Activated CD8-positive, alpha-beta memory T cell treated with anti-CD3 and anti-CD28 coated beads, Interleukin-2, amount 50 U/mL, for 24 hours (primary cell): Measurements from ENCODE around the gene CETN2.
"Not testable (repeated sequence)": the region's sequence is repeated elsewhere in the genome, so short reads cannot be mapped to it uniquely, and the experiment has no call there.

Source experiments
- DNase-seq: peaks from one replicate; pipeline ENCODE4 v3.0.0-alpha.2; 2020; ENCODE audit errors: extremely low read depth

The CETN2 gene

GRCh38 chrX:152832520-152832919 is 2.0 kb upstream of the CETN2 start:
- DNase-seq: no peak

GRCh38 chrX:152831391-152831790 is 834 bp upstream of the CETN2 start:
- no peak for DNase-seq

GRCh38 chrX:152824841-152825374 is 5.6 kb downstream of the CETN2 start:
- no peak for DNase-seq

- no peak for DNase-seq
Measured at GRCh38 chrX:152823657-152824056, 6.9 kb downstream of the CETN2 start.

GRCh38 chrX:152822383-152823086 is 8.0 kb downstream of the CETN2 start:
- no peak for DNase-seq

GRCh38 chrX:152821145-152821765 is 9.3 kb downstream of the CETN2 start:
- DNase-seq: no peak

GRCh38 chrX:152819732-152820131 is 10.8 kb downstream of the CETN2 start:
- DNase-seq: no peak

- DNase-seq: no peak
Measured at GRCh38 chrX:152819266-152819665, 11.3 kb downstream of the CETN2 start.

GRCh38 chrX:152818356-152818755 is 12.2 kb downstream of the CETN2 start:
- DNase-seq: no peak

- DNase-seq: no peak
Measured at GRCh38 chrX:152817078-152817764, 13.3 kb downstream of the CETN2 start.

- DNase-seq: no peak
Measured at GRCh38 chrX:152814048-152814447, 16.5 kb downstream of the CETN2 start.

- no peak for DNase-seq
Measured at GRCh38 chrX:152813206-152813605, 17.4 kb downstream of the CETN2 start.

- DNase-seq: no peak
Measured at GRCh38 chrX:152810403-152810802, 20.2 kb downstream of the CETN2 start.

- DNase-seq: no peak
Measured at GRCh38 chrX:152806035-152806434, 24.5 kb downstream of the CETN2 start.

GRCh38 chrX:152798945-152799344 is 31.6 kb downstream of the CETN2 start:
- DNase-seq: no peak

- DNase-seq: not testable (repeated sequence)
Measured at GRCh38 chrX:152787062-152787461, 43.5 kb downstream of the CETN2 start.
